PC-3 (cell line): Measurements from ENCODE around the gene ZNF225. TPM values are rescaled to one million over a fixed set of nuclear protein-coding genes. Genes with fewer than 3 reads are reported as not detected.

ENCODE experiments used
- ATAC-seq: fragments of 200-7000 bp; cut with Tn5 transposase; 2 replicates; pipeline ENCODE4 v1.9.1; 2020; ENCODE audit warnings: mild to moderate bottlenecking, moderate library complexity
- BruUV-seq: library from RNA; stranded (reverse); fragments of 400-500 nt; replicated peaks from 2 replicates; lab custom pipeline; 2021; lab: Mats Ljungman, UMichigan
- CTCF ChIA-PET: fragments of 300-600 bp; sonication (Branson Sonifier 250); formaldehyde crosslinking; loops from one replicate; lab custom pipeline; 2022; ENCODE audit warnings: antibody characterized with exemption; lab: Charles Lee
- POLR2A ChIA-PET: fragments of 300-600 bp; sonication (Branson Sonifier 250); formaldehyde crosslinking; loops from one replicate; lab custom pipeline; 2022; ENCODE audit warnings: antibody characterized with exemption; ENCODE audit not compliant: unreplicated experiment; lab: Charles Lee
- DNase-seq: peaks from one replicate; pipeline ENCODE4 v3.0.0-alpha.2; 2015
- H2AFZ ChIP-seq: fragments of 300-600 bp; sonication (generic); 2 replicates; pipeline ENCODE4 v1.6.0; 2016; ENCODE audit warnings: antibody characterized with exemption, low read length
- H3F3A ChIP-seq: fragments of 300-600 bp; sonication (generic); one replicate; pipeline ENCODE4 v1.6.0; 2017; ENCODE audit warnings: antibody characterized with exemption, low read length, control low read depth, mild to moderate bottlenecking; ENCODE audit not compliant: unreplicated experiment
- H3K27ac ChIP-seq: fragments of 300-600 bp; sonication (generic); 2 replicates; pipeline ENCODE4 v1.5.1; 2016; ENCODE audit warnings: mild to moderate bottlenecking, low read length
- H3K27me3 ChIP-seq: fragments of 300-600 bp; sonication (generic); 2 replicates; pipeline ENCODE4 v1.6.1; 2016; ENCODE audit warnings: low read length, mixed read lengths
- H3K36me3 ChIP-seq: fragments of 300-600 bp; sonication (generic); 2 replicates; pipeline ENCODE4 v1.6.1; 2016; ENCODE audit warnings: low read depth, mixed run types, low read length, mixed read lengths
- H3K4me1 ChIP-seq: fragments of 300-600 bp; sonication (generic); 2 replicates; pipeline ENCODE4 v1.5.1; 2016; ENCODE audit warnings: low read length; ENCODE audit not compliant: insufficient read depth
- H3K4me2 ChIP-seq: fragments of 300-600 bp; sonication (generic); 2 replicates; pipeline ENCODE4 v1.6.0; 2016; ENCODE audit warnings: low read length
- H3K4me3 ChIP-seq: fragments of 300-600 bp; sonication (generic); 2 replicates; pipeline ENCODE4 v1.5.1; 2016; ENCODE audit warnings: mild to moderate bottlenecking, low read length, mixed read lengths
- H3K79me2 ChIP-seq: fragments of 300-600 bp; sonication (generic); 2 replicates; pipeline ENCODE4 v1.6.1; 2017; ENCODE audit warnings: low read length, mixed read lengths
- H3K9ac ChIP-seq: fragments of 300-600 bp; sonication (generic); 2 replicates; pipeline ENCODE4 v1.6.0; 2016; ENCODE audit warnings: mild to moderate bottlenecking, low read length
- H3K9me2 ChIP-seq: fragments of 300-600 bp; sonication (generic); replicated peaks from 2 replicates; pipeline ENCODE4 v1.6.1; 2016; ENCODE audit warnings: mixed run types, low read length, mixed read lengths
- H3K9me3 ChIP-seq: fragments of 300-600 bp; sonication (generic); 2 replicates; pipeline ENCODE4 v1.6.1; 2016; ENCODE audit warnings: low read length, mixed read lengths
- H4K20me1 ChIP-seq: fragments of 300-600 bp; sonication (generic); 2 replicates; pipeline ENCODE4 v1.6.1; 2016; ENCODE audit warnings: low read length, mixed read lengths
- EZH2 ChIP-seq: fragments of 300-600 bp; sonication (generic); IDR thresholded peaks from one replicate; pipeline ENCODE4 v1.6.1; 2017; ENCODE audit warnings: antibody characterized with exemption, mild to moderate bottlenecking, low read length; ENCODE audit not compliant: unreplicated experiment
- EZH2phosphoT487 ChIP-seq: fragments of 300-600 bp; sonication (generic); IDR thresholded peaks from 2 replicates; pipeline ENCODE4 v1.6.1; 2018; ENCODE audit warnings: mild to moderate bottlenecking, antibody characterized with exemption, low read length, borderline replicate concordance
- intact Hi-C: fragments of 100-400 bp; cut with micrococcal nuclease; formaldehyde crosslinking; loops from 2 replicates; pipeline ENCODE4 v1.9.0; 2023
- total RNA-seq: library from RNA; depleted of rRNA; stranded (reverse); fragments of >200 nt; gene quantifications from 2 replicates; pipeline ENCODE4 v1.2.3, GENCODE V29; 2014
- TF ChIP-seq, protein P1 (sequence below): fragments of 300-600 bp; sonication (generic); conservative IDR thresholded peaks from 2 replicates; pipeline ENCODE4 v1.5.1; 2017; ENCODE audit warnings: antibody characterized with exemption, low read depth, mild to moderate bottlenecking, low read length

Gene ZNF225
- total RNA-seq, 1 experiment from 2014 or later = 1.6 TPM

GRCh38 chr19:44076325-44076724 lies 36.9 kb upstream of the ZNF225 start:
- peaks cover 8% of the 10 kb centered on the region; the same call in 1 of the 2 replicates for H3K4me1 ChIP-seq
- no peaks in the 10 kb centered on the region; the same call in 1 of the 2 replicates for H3K36me3 ChIP-seq
- POLR2A ChIA-PET = no interaction called here
- ATAC-seq = no peak
- no peak overlapping the region for H3K4me3 ChIP-seq
- H3F3A ChIP-seq = no peaks in the 10 kb centered on the region
- no peaks in the 10 kb centered on the region for H3K9me2 ChIP-seq
- TF ChIP-seq, protein P1, sequence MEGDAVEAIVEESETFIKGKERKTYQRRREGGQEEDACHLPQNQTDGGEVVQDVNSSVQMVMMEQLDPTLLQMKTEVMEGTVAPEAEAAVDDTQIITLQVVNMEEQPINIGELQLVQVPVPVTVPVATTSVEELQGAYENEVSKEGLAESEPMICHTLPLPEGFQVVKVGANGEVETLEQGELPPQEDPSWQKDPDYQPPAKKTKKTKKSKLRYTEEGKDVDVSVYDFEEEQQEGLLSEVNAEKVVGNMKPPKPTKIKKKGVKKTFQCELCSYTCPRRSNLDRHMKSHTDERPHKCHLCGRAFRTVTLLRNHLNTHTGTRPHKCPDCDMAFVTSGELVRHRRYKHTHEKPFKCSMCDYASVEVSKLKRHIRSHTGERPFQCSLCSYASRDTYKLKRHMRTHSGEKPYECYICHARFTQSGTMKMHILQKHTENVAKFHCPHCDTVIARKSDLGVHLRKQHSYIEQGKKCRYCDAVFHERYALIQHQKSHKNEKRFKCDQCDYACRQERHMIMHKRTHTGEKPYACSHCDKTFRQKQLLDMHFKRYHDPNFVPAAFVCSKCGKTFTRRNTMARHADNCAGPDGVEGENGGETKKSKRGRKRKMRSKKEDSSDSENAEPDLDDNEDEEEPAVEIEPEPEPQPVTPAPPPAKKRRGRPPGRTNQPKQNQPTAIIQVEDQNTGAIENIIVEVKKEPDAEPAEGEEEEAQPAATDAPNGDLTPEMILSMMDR = no peak
- TF ChIP-seq EZH2phosphoT487 (no peak), EZH2 (no peak)
- H3K9ac ChIP-seq = no peak overlapping the region
- H3K9me3 ChIP-seq = no peaks in the 10 kb centered on the region
- H3K27ac ChIP-seq = no peak overlapping the region
- BruUV-seq = no TSS peak
- H3K79me2 ChIP-seq = no peaks in the 10 kb centered on the region
- H4K20me1 ChIP-seq = no peaks in the 10 kb centered on the region
- H3K4me2 ChIP-seq = no peak overlapping the region
- H2AFZ ChIP-seq = no peak overlapping the region
- intact Hi-C loops = no loop called here
- CTCF ChIA-PET = no interaction called here
- DNase-seq = no peak
- no peaks in the 10 kb centered on the region for H3K27me3 ChIP-seq

- Histone ChIP-seq H3K9me2 (no peaks in the 10 kb centered on the region), H3K79me2 (peaks cover 21% of the 10 kb centered on the region), H2AFZ (no peak overlapping the region), H3F3A (no peaks in the 10 kb centered on the region), H3K9ac (no peak overlapping the region), H4K20me1 (no peaks in the 10 kb centered on the region), H3K27ac (no peak overlapping the region), H3K4me2 (no peak overlapping the region), H3K27me3 (no peaks in the 10 kb centered on the region), H3K9me3 (no peaks in the 10 kb centered on the region), H3K4me3 (no peak overlapping the region), H3K36me3 (no peaks in the 10 kb centered on the region; the same call in 1 of the 2 replicates), H3K4me1 (no peaks in the 10 kb centered on the region)
- no TSS peak for BruUV-seq
- DNase-seq = no peak
- ChIA-PET CTCF (no interaction called here), POLR2A (no interaction called here)
- TF ChIP-seq, protein P1 = no peak
- TF ChIP-seq EZH2phosphoT487 (no peak), EZH2 (no peak)
- no peak for ATAC-seq
- intact Hi-C loops = loop anchor here (10.0 kb wide), 1 partner anchor 137 kb away; the partner anchor contains the start of gene ZNF221
These were observed 21.1 kb upstream of the ZNF225 start for GRCh38 chr19:44092108-44092507.

DNA sequence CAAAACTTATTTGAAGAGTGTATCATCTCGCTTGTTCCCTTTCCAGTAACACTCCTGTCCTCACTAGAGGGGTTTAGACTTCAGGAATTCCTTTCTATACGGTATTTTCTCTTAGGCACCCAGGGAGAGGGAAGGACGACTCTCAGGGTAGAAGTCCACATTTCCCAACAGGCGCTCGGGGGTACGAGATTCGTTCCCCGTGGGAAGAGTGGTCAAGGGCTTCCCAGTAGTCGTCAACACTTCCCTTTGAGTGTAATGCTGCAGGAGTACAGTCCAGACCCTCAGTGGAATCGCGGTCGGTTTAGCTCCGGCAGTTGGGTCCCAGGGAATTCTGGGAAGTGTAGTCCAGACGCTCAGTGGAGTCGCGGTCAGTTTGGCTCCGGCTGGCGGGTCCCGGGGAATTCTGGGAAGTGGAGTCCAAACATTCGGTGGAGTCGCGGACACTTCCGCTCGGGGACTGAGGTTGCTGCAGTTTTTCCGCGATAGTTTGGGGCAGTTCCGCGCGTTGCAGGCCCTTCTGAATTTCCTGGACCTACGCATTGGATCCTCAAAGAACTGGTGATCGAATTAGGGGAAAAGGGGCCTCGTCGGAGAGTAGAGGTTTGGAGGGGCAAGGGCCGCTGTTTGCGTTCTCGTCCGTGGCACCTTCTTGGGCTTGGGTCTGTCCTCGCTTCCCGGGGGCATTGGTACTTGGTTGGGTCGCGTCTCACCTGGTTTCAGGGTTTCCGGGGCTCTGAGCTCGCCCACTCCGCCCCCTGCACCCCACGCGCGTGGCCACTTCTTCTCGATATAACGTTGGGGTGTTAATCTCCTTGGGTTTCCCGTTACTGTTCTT lies 19.1 kb upstream of the ZNF225 start, which contains the start of gene ZNF224:
TSS of gene ZNF224 (plus strand) at position 431 of the 835 bp plus-strand sequence. CDS start 3,513 bp downstream, outside the sequence.
- TF ChIP-seq EZH2phosphoT487 (no peak), EZH2 (no peak)
- TF ChIP-seq, protein P1 = no peak
- Histone ChIP-seq H4K20me1 (no peaks in the 10 kb centered on the region), H3K36me3 (no peaks in the 10 kb centered on the region; the same call in 1 of the 2 replicates), H3K4me1 (no peaks in the 10 kb centered on the region), H3K4me3 (peak within 1 kb of the TSS; percentile 97), H3K4me2 (peak within 1 kb of the TSS; percentile 86), H3K79me2 (peaks cover 21% of the 10 kb centered on the region), H2AFZ (peak within 1 kb of the TSS; percentile 95), H3K9ac (peak within 1 kb of the TSS; percentile 83), H3K27ac (no peak within 1 kb of the TSS), H3F3A (no peaks in the 10 kb centered on the region), H3K27me3 (no peaks in the 10 kb centered on the region), H3K9me2 (no peaks in the 10 kb centered on the region), H3K9me3 (no peaks in the 10 kb centered on the region)
- DNase-seq = peak; percentile 85
- CTCF ChIA-PET = no interaction called here
- POLR2A ChIA-PET = no interaction called here
- TSS peak; percentile 76 for BruUV-seq
- intact Hi-C loops = loop anchor here (1.0 to 10.0 kb wide), 5 partner anchors 19 to 139 kb away; partner anchors contain the start of genes ZNF155, ZNF221, ZNF225 and ZNF226
- ATAC-seq = peak; percentile 97
